HCT116 (cell line): ENCODE results near the gene SLC22A23. TPM values are rescaled to one million over a fixed set of nuclear protein-coding genes. Genes with fewer than 3 reads are reported as not detected.

Source experiments
- ATAC-seq: fragments of 200-7000 bp; cut with Tn5 transposase; 2 replicates; pipeline ENCODE4 v1.9.1; 2020; ENCODE audit warnings: mild to moderate bottlenecking, moderate library complexity
- BruUV-seq: library from RNA; stranded (reverse); fragments of 400-500 nt; replicated peaks from 2 replicates; lab custom pipeline; 2021; lab: Mats Ljungman, UMichigan
- CTCF ChIA-PET: fragments of 300-600 bp; sonication (Branson Sonifier 250); formaldehyde crosslinking; loops from one replicate; lab custom pipeline; 2021; ENCODE audit warnings: antibody characterized with exemption; lab: Charles Lee
- POLR2A ChIA-PET: fragments of 300-600, 350-600 bp; sonication (Branson Sonifier 250); formaldehyde crosslinking; loops from one replicate; lab custom pipeline; 2021; ENCODE audit warnings: antibody characterized with exemption; lab: Charles Lee
- RAD21 ChIA-PET, 2 experiments: fragments of 300-600 bp; sonication (Branson Sonifier 250); formaldehyde crosslinking; loops; one replicate each; lab custom pipeline; 2023; ENCODE audit warnings: low total read pairs in 2 of 2; ENCODE audit not compliant: uncharacterized antibody in 2 of 2, unreplicated experiment in 2 of 2, low non-redundant PET in 1 of 2; lab: Charles Lee
- DNase-seq: peaks from one replicate; pipeline ENCODE4 v3.0.0-alpha.2; 2010; ENCODE audit warnings: low read depth, low spot score
- H2AFZ ChIP-seq: fragments of 200-600 bp; shearing (Covaris generic), sonication (generic); 2 replicates; pipeline ENCODE4 v1.6.1; 2017; ENCODE audit warnings: low read depth, mixed run types, mixed read lengths, antibody characterized with exemption, low read length; ENCODE audit not compliant: poor library complexity, severe bottlenecking
- H3K27ac ChIP-seq: 2 replicates; pipeline ENCODE4 v1.5.1; 2012; ENCODE audit warnings: low read depth, low read length
- H3K27me3 ChIP-seq: fragments of 200-600 bp; sonication (generic); 2 replicates; pipeline ENCODE4 v1.6.1; 2016; ENCODE audit warnings: mixed run types, low read length, mixed read lengths; ENCODE audit not compliant: insufficient read depth
- H3K36me3 ChIP-seq, 2 experiments: fragments of 200-500 bp in 1 of 2; fragments of 200-600 bp in 1 of 2; sonication (Bioruptor generic) in 1 of 2; sonication (generic) in 1 of 2; 2 replicates each; pipeline versions ENCODE4 v1.5.1 to v1.6.1; 2014 to 2016; ENCODE audit warnings: low read length in 2 of 2, inconsistent platforms in 1 of 2, mixed read lengths in 1 of 2, mixed run types in 1 of 2; ENCODE audit not compliant: insufficient read depth in 2 of 2, control insufficient read depth in 1 of 2
- H3K4me1 ChIP-seq, 2 experiments: fragments of 200-600 bp in 1 of 2; sonication (generic) in 1 of 2; 2 replicates each; pipeline versions ENCODE4 v1.5.1 to v1.6.1; 2012 to 2017; ENCODE audit warnings: low read length in 2 of 2, inconsistent platforms in 1 of 2, mild to moderate bottlenecking in 1 of 2, mixed read lengths in 1 of 2, mixed run types in 1 of 2, moderate library complexity in 1 of 2; ENCODE audit not compliant: insufficient read depth in 2 of 2, control insufficient read depth in 1 of 2
- H3K4me2 ChIP-seq: fragments of 200-600 bp; sonication (generic); 2 replicates; pipeline ENCODE4 v1.6.1; 2017; ENCODE audit warnings: mixed run types, low read length, mixed read lengths
- H3K4me3 ChIP-seq, 2 experiments: fragments of 200-600 bp in 1 of 2; sonication (generic) in 1 of 2; replicated peaks in 1 of 2; 2 replicates each; pipeline ENCODE4 v1.5.1; 2011 to 2016; ENCODE audit warnings: low read length in 2 of 2, control low read depth in 1 of 2, low read depth in 1 of 2, mild to moderate bottlenecking in 1 of 2, mixed read lengths in 1 of 2, mixed run types in 1 of 2
- H3K79me2 ChIP-seq: fragments of 200-600 bp; sonication (generic); 2 replicates; pipeline ENCODE4 v1.6.1; 2017; ENCODE audit warnings: mild to moderate bottlenecking, mixed run types, low read length, moderate library complexity, mixed read lengths; ENCODE audit not compliant: insufficient read depth
- H3K9ac ChIP-seq: fragments of 200-600 bp; sonication (generic); 2 replicates; pipeline ENCODE4 v1.6.1; 2016; ENCODE audit warnings: low read length, mixed read lengths
- H3K9me2 ChIP-seq: fragments of 200-600 bp; sonication (generic), shearing (Covaris generic); 2 replicates; pipeline ENCODE4 v1.6.1; 2017; ENCODE audit warnings: mixed run types, mild to moderate bottlenecking, moderate library complexity; ENCODE audit not compliant: insufficient read depth
- H3K9me3 ChIP-seq, 2 experiments: fragments of 200-500 bp in 1 of 2; fragments of 200-600 bp in 1 of 2; sonication (Bioruptor generic) in 1 of 2; sonication (generic) in 1 of 2; 2 replicates each; pipeline ENCODE4 v1.6.1; 2014 to 2017; ENCODE audit warnings: low read length in 2 of 2, mixed read lengths in 2 of 2, inconsistent platforms in 1 of 2, low read depth in 1 of 2, mild to moderate bottlenecking in 1 of 2, mixed run types in 1 of 2, moderate library complexity in 1 of 2; ENCODE audit not compliant: control insufficient read depth in 1 of 2, insufficient read depth in 1 of 2
- H4K20me1 ChIP-seq: fragments of 200-600 bp; sonication (generic), shearing (Covaris generic); 2 replicates; pipeline ENCODE4 v1.6.1; 2017; ENCODE audit warnings: mixed run types, mild to moderate bottlenecking, moderate library complexity; ENCODE audit not compliant: insufficient read depth
- CBX3 ChIP-seq: IDR thresholded peaks from 2 replicates; pipeline ENCODE4 v1.6.1; 2012; ENCODE audit warnings: low read depth
- CEBPB ChIP-seq: IDR thresholded peaks from 2 replicates; pipeline ENCODE4 v1.6.1; 2012; ENCODE audit warnings: low read depth
- CTCF ChIP-seq, 3 experiments: fragments of 200-600 bp in 1 of 3; sonication (generic) in 1 of 3; IDR thresholded peaks in 2 of 3; conservative IDR thresholded peaks in 1 of 3; 2 replicates each; pipeline ENCODE4 v1.5.1; 2012 to 2017; ENCODE audit warnings: low read depth in 2 of 3, low read length in 2 of 3, antibody characterized with exemption in 1 of 3, borderline replicate concordance in 1 of 3, control low read depth in 1 of 3, mild to moderate bottlenecking in 1 of 3, mixed read lengths in 1 of 3, mixed run types in 1 of 3, moderate library complexity in 1 of 3; ENCODE audit not compliant: insufficient read depth in 1 of 3
- EGR1 ChIP-seq: IDR thresholded peaks from 2 replicates; pipeline ENCODE4 v1.6.1; 2012; ENCODE audit warnings: low read depth
- EZH2 ChIP-seq: fragments of 200-600 bp; sonication (generic); IDR thresholded peaks from 2 replicates; pipeline ENCODE4 v1.6.1; 2017; ENCODE audit warnings: antibody characterized with exemption, mixed run types
- FOSL1 ChIP-seq: IDR thresholded peaks from 2 replicates; pipeline ENCODE4 v1.6.1; 2012; ENCODE audit warnings: low read depth
- JUND ChIP-seq: IDR thresholded peaks from 2 replicates; pipeline ENCODE4 v1.6.1; 2012
- POLR2A ChIP-seq: IDR thresholded peaks from 2 replicates; pipeline ENCODE4 v1.7.0; 2011; ENCODE audit warnings: borderline replicate concordance; ENCODE audit not compliant: insufficient read depth, insufficient read length; ENCODE audit errors: extremely low read depth
- REST ChIP-seq: IDR thresholded peaks from 2 replicates; pipeline ENCODE4 v1.6.1; 2012; ENCODE audit warnings: low read depth
- SP1 ChIP-seq: IDR thresholded peaks from 2 replicates; pipeline ENCODE4 v1.6.1; 2012; ENCODE audit warnings: low read depth
- SRF ChIP-seq: IDR thresholded peaks from 2 replicates; pipeline ENCODE4 v1.6.1; 2012; ENCODE audit warnings: low read depth
- ZBTB33 ChIP-seq: IDR thresholded peaks from 2 replicates; pipeline ENCODE4 v1.6.1; 2011; ENCODE audit warnings: mild to moderate bottlenecking, low read length, moderate library complexity; ENCODE audit not compliant: insufficient replicate concordance; ENCODE audit errors: extremely low read depth
- ZFX ChIP-seq: fragments of 450-650 bp; IDR thresholded peaks from 2 replicates; pipeline ENCODE4 v1.6.1; 2017
- ZNF274 ChIP-seq: fragments of 200-500 bp; sonication (Bioruptor generic); IDR thresholded peaks from 2 replicates; pipeline ENCODE4 v1.6.1; 2014; ENCODE audit warnings: mild to moderate bottlenecking, low read depth, low read length, inconsistent platforms
- intact Hi-C: fragments of 100-400 bp; cut with micrococcal nuclease; formaldehyde crosslinking; loops from 2 replicates; pipeline ENCODE4 v1.10.0; 2022
- total RNA-seq: library from RNA; stranded (reverse); gene quantifications from one replicate; pipeline ENCODE4 v1.2.1, GENCODE V29; 2021; ENCODE audit not compliant: unreplicated experiment

Gene SLC22A23
- total RNA-seq, 1 experiment from 2014 or later = 11.5 TPM

- Histone ChIP-seq H4K20me1 (no peaks in the 10 kb centered on the region), H3K9me3 (no peaks in the 10 kb centered on the region), H3K4me3 (no peak overlapping the region), H3K4me1 (peaks cover under 1 to 2% of the 10 kb centered on the region in 2 experiments; a peak in 2 of 4 replicates)
- POLR2A ChIA-PET = no interaction called here
- DNase-seq = no peak
- TF ChIP-seq CBX3 = no peak
- TF ChIP-seq, all 23 proteins: peak for 0
- intact Hi-C loops = no loop called here
- no peak overlapping the region for H2AFZ ChIP-seq
- peaks cover 67% of the 10 kb centered on the region for H3K79me2 ChIP-seq
- H3K36me3 ChIP-seq = peaks cover 17 to 33% of the 10 kb centered on the region in 2 experiments; a peak in 3 of 4 replicates
- RAD21 ChIA-PET = no interaction called here
- no peak for ATAC-seq
- no TSS peak for BruUV-seq
- H3K27ac ChIP-seq = no peak overlapping the region
- H3K9ac ChIP-seq = no peak overlapping the region
- CTCF ChIA-PET = no interaction called here
- H3K27me3 ChIP-seq = no peaks in the 10 kb centered on the region
- H3K4me2 ChIP-seq = no peak overlapping the region
- no peaks in the 10 kb centered on the region for H3K9me2 ChIP-seq
These were observed 190.7 kb downstream of the SLC22A23 start for GRCh38 chr6:3266170-3266569.

GRCh38 chr6:3265671-3266070 lies 191.2 kb downstream of the SLC22A23 start:
- peaks cover 72% of the 10 kb centered on the region for H3K79me2 ChIP-seq
- no peak overlapping the region for H2AFZ ChIP-seq
- no peaks in the 10 kb centered on the region for H3K9me2 ChIP-seq
- no peak overlapping the region for H3K4me2 ChIP-seq
- ChIA-PET CTCF (no interaction called here), RAD21 (no interaction called here), POLR2A (no interaction called here)
- intact Hi-C loops = no loop called here
- BruUV-seq = no TSS peak
- H3K27me3 ChIP-seq = no peaks in the 10 kb centered on the region
- no peak overlapping the region for H3K27ac ChIP-seq
- no peaks in the 10 kb centered on the region for H3K9me3 ChIP-seq
- H3K9ac ChIP-seq = no peak overlapping the region
- ATAC-seq = no peak
- no peak overlapping the region for H3K4me3 ChIP-seq
- peaks cover 5 to 6% of the 10 kb centered on the region in 2 experiments; a peak in 3 of 4 replicates for H3K4me1 ChIP-seq
- peaks cover 17 to 33% of the 10 kb centered on the region in 2 experiments; a peak in 3 of 4 replicates for H3K36me3 ChIP-seq
- no peak for DNase-seq
- no peaks in the 10 kb centered on the region for H4K20me1 ChIP-seq
- TF ChIP-seq ZNF274 (no peak), SP1 (no peak), ZBTB33 (no peak), JUND (no peak), SRF (no peak), REST (no peak), POLR2A (no peak), CEBPB (no peak), CBX3 (no peak), EGR1 (no peak), FOSL1 (no peak), CTCF (IDR thresholded peaks at IDR 0.05 in 2 of 3, conservative IDR thresholded peaks at IDR 0.05 in 1 of 3; ENCODE audit: borderline replicate concordance in 1 of 3, insufficient read depth in 1 of 3, low read depth in 2 of 3, low read length in 2 of 3) (no peak), EZH2 (no peak), ZFX (no peak)
